ENCODE measurements around the gene ITGA5.

ITGA5 gene

DNA sequence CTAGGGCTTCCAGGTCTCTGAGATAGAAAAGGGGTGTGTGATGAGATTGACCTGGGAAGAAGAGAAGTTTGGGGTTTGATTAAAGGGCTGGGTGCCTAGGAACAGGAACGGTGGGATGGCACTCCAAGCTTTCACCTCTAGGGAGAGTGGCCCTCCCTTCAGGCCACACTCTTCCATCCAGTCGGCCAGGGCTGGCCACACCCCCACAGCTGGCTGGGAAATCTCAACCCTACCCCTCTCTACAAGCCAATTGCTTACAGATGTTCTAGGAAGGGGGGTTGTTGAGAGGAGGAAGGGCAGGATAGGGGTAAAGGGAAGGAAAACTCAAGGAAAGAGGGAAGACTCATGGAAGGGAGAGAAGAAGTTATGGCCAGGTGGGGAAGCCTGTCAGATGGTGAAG lies 6.6 kb upstream of the ITGA5 start:
- Histone ChIP-seq H3K27ac (ENCODE audit: low read depth, low read length) (no peak overlapping the region), H3K9me2 (replicated peaks; ENCODE audit: control insufficient read depth, low read length) (no peaks in the 10 kb centered on the region), H3K4me1 (ENCODE audit: control insufficient read depth, low read length) (no peaks in the 10 kb centered on the region), H3K79me2 (ENCODE audit: control insufficient read depth, low read length) (no peaks in the 10 kb centered on the region), H3F3A (ENCODE audit: control insufficient read depth, insufficient read depth) (no peaks in the 10 kb centered on the region), H3K36me3 (ENCODE audit: control insufficient read depth, low read length) (no peaks in the 10 kb centered on the region), H3K4me2 (ENCODE audit: low read length) (no peak overlapping the region), H3K9me3 (ENCODE audit: control insufficient read depth, insufficient read depth, low read length) (no peaks in the 10 kb centered on the region), H3K4me3 (ENCODE audit: low read length) (no peak overlapping the region), H4K20me1 (ENCODE audit: control insufficient read depth, insufficient read depth, low read depth, low read length) (no peaks in the 10 kb centered on the region), H3K27me3 (ENCODE audit: control insufficient read depth, low read length) (peaks cover 87% of the 10 kb centered on the region)
- TF ChIP-seq EZH2phosphoT487 (IDR thresholded peaks at IDR 0.05; ENCODE audit: borderline replicate concordance, low read length) (no peak), CTCF (IDR thresholded peaks at IDR 0.05; ENCODE audit: low read depth, low read length, poor library complexity, severe bottlenecking) (no peak)

DNA sequence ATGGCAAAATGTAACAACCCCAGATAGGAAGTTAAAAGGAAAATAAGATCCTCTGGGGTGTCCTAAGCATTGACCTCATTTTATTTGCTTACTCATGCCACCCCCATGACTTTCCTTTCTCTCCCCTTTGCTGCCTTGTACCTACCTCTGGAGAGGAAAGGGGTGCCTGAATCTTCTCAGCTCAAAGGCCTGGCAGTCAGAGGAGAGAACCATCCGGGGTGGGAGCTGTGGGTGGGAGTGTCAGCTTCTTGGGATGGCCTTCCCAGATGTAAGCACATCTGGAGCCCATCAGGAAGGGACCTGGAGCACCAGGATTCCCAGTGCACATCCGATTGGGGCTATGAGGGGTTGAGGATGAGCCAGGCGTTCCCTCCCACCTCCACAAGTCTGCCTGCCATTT lies 5.2 kb upstream of the ITGA5 start:
- peaks cover 93% of the 10 kb centered on the region for H3K27me3 ChIP-seq (ENCODE audit: control insufficient read depth, low read length)
- H4K20me1 ChIP-seq (ENCODE audit: control insufficient read depth, insufficient read depth, low read depth, low read length) = no peaks in the 10 kb centered on the region
- no peaks in the 10 kb centered on the region for H3F3A ChIP-seq (ENCODE audit: control insufficient read depth, insufficient read depth)
- no peaks in the 10 kb centered on the region for H3K79me2 ChIP-seq (ENCODE audit: control insufficient read depth, low read length)
- H3K4me1 ChIP-seq (ENCODE audit: control insufficient read depth, low read length) = no peaks in the 10 kb centered on the region
- no peak overlapping the region for H3K4me3 ChIP-seq (ENCODE audit: low read length)
- H3K9me3 ChIP-seq (ENCODE audit: control insufficient read depth, insufficient read depth, low read length) = no peaks in the 10 kb centered on the region
- no peaks in the 10 kb centered on the region for H3K36me3 ChIP-seq (ENCODE audit: control insufficient read depth, low read length)
- no peak overlapping the region for H3K27ac ChIP-seq (ENCODE audit: low read depth, low read length)
- no peak overlapping the region for H3K4me2 ChIP-seq (ENCODE audit: low read length)
- TF ChIP-seq EZH2phosphoT487 (IDR thresholded peaks at IDR 0.05; ENCODE audit: borderline replicate concordance, low read length) (no peak), CTCF (IDR thresholded peaks at IDR 0.05; ENCODE audit: low read depth, low read length, poor library complexity, severe bottlenecking) (no peak)
- no peaks in the 10 kb centered on the region for H3K9me2 ChIP-seq (replicated peaks; ENCODE audit: control insufficient read depth, low read length)

- TF ChIP-seq CTCF (IDR thresholded peaks at IDR 0.05; ENCODE audit: low read depth, low read length, poor library complexity, severe bottlenecking) = no peak
- no peak for TF ChIP-seq EZH2phosphoT487 (IDR thresholded peaks at IDR 0.05; ENCODE audit: borderline replicate concordance, low read length)
- Histone ChIP-seq H3K4me2 (ENCODE audit: low read length) (no peak overlapping the region), H3K9me3 (ENCODE audit: control insufficient read depth, insufficient read depth, low read length) (no peaks in the 10 kb centered on the region), H3K79me2 (ENCODE audit: control insufficient read depth, low read length) (no peaks in the 10 kb centered on the region), H3K27me3 (ENCODE audit: control insufficient read depth, low read length) (peaks cover 97% of the 10 kb centered on the region), H4K20me1 (ENCODE audit: control insufficient read depth, insufficient read depth, low read depth, low read length) (no peaks in the 10 kb centered on the region), H3K27ac (ENCODE audit: low read depth, low read length) (no peak overlapping the region), H3K36me3 (ENCODE audit: control insufficient read depth, low read length) (no peaks in the 10 kb centered on the region), H3K4me3 (ENCODE audit: low read length) (no peak overlapping the region), H3K4me1 (ENCODE audit: control insufficient read depth, low read length) (no peaks in the 10 kb centered on the region), H3K9me2 (replicated peaks; ENCODE audit: control insufficient read depth, low read length) (no peaks in the 10 kb centered on the region), H3F3A (ENCODE audit: control insufficient read depth, insufficient read depth) (no peaks in the 10 kb centered on the region)
These were observed 4.7 kb upstream of the ITGA5 start for GRCh38 chr12:54423816-54424150.

- no peaks in the 10 kb centered on the region for H3K9me3 ChIP-seq (ENCODE audit: control insufficient read depth, insufficient read depth, low read length)
- no peak overlapping the region for H3K27ac ChIP-seq (ENCODE audit: low read depth, low read length)
- no peaks in the 10 kb centered on the region for H3F3A ChIP-seq (ENCODE audit: control insufficient read depth, insufficient read depth)
- no peak overlapping the region for H3K4me2 ChIP-seq (ENCODE audit: low read length)
- no peaks in the 10 kb centered on the region for H3K9me2 ChIP-seq (replicated peaks; ENCODE audit: control insufficient read depth, low read length)
- H3K36me3 ChIP-seq (ENCODE audit: control insufficient read depth, low read length) = no peaks in the 10 kb centered on the region
- H3K4me3 ChIP-seq (ENCODE audit: low read length) = no peak overlapping the region
- H3K27me3 ChIP-seq (ENCODE audit: control insufficient read depth, low read length) = peaks cover 97% of the 10 kb centered on the region
- H4K20me1 ChIP-seq (ENCODE audit: control insufficient read depth, insufficient read depth, low read depth, low read length) = no peaks in the 10 kb centered on the region
- no peaks in the 10 kb centered on the region; the same call in 1 of the 2 replicates for H3K4me1 ChIP-seq (ENCODE audit: control insufficient read depth, low read length)
- no peaks in the 10 kb centered on the region for H3K79me2 ChIP-seq (ENCODE audit: control insufficient read depth, low read length)
- no peak for TF ChIP-seq EZH2phosphoT487 (IDR thresholded peaks at IDR 0.05; ENCODE audit: borderline replicate concordance, low read length)
- TF ChIP-seq CTCF (IDR thresholded peaks at IDR 0.05; ENCODE audit: low read depth, low read length, poor library complexity, severe bottlenecking) = no peak
These were observed 2.8 kb upstream of the ITGA5 start for GRCh38 chr12:54421879-54422250.
